Coronary artery (tissue), 2 donors: Measurements from ENCODE around the gene ARL14EP.

Source experiments
- DNase-seq: peaks from one replicate; pipeline ENCODE4 v3.0.0-alpha.2; 2017; ENCODE audit warnings: low spot score
- H3K27ac ChIP-seq, 2 donors: fragments of 200-600 bp; sonication (generic); one replicate each; pipeline ENCODE4 v1.5.1; 2016 to 2019
- H3K4me3 ChIP-seq: fragments of 200-600 bp; sonication (generic); 2 replicates; pipeline ENCODE4 v1.5.1; 2016; ENCODE audit warnings: mild to moderate bottlenecking, moderate library complexity
- CTCF ChIP-seq: fragments of 200-600 bp; sonication (generic); IDR thresholded peaks from one replicate; pipeline ENCODE4 v1.5.1; 2019; ENCODE audit warnings: antibody characterized with exemption

Gene ARL14EP

GRCh38 chr11:30357872-30358271 is 35.0 kb downstream of the ARL14EP start:
- DNase-seq: no peak
- Histone ChIP-seq H3K27ac (no peak overlapping the region), H3K4me3 (no peak overlapping the region)
- no peak for TF ChIP-seq CTCF

GRCh38 chr11:30358536-30358935 is 35.6 kb downstream of the ARL14EP start:
- no peak for DNase-seq
- TF ChIP-seq CTCF: no peak

GRCh38 chr11:30360741-30361140 is 37.8 kb downstream of the ARL14EP start:
- no peak for DNase-seq
- no peak for TF ChIP-seq CTCF
- Histone ChIP-seq H3K4me3 (no peak overlapping the region), H3K27ac (no peak overlapping the region)

More at GRCh38 chr11:30358536-30358935, 35.6 kb downstream of the ARL14EP start:
- Histone ChIP-seq H3K27ac (no peak overlapping the region), H3K4me3 (no peak overlapping the region)

GRCh38 chr11:30364139-30364836 is 41.4 kb downstream of the ARL14EP start:
- Histone ChIP-seq H3K27ac (no peak overlapping the region), H3K4me3 (no peak overlapping the region)
- no peak for DNase-seq
- no peak for TF ChIP-seq CTCF

- Histone ChIP-seq H3K4me3 (no peak overlapping the region), H3K27ac (no peak overlapping the region)
- no peak for DNase-seq
- no peak for TF ChIP-seq CTCF
These were observed 42.1 kb downstream of the ARL14EP start for GRCh38 chr11:30364837-30365482.

GRCh38 chr11:30365793-30366517 is 43.1 kb downstream of the ARL14EP start:
- DNase-seq: no peak
- Histone ChIP-seq H3K4me3 (no peak overlapping the region), H3K27ac (no peak overlapping the region)
- TF ChIP-seq CTCF: no peak
